GM20000 (cell line): ENCODE measurements around the gene SMARCD1.
A peak's percentile ranks its signal among the peaks of the same experiment; 100 is the strongest.

Experiments
- DNase-seq: peaks from one replicate; pipeline ENCODE4 v3.0.0; 2012; ENCODE audit warnings: low spot score
- TF ChIP-seq, protein P1 (sequence below): IDR thresholded peaks from 2 replicates; pipeline ENCODE4 v1.5.1; 2012; ENCODE audit warnings: mild to moderate bottlenecking, control low read depth; ENCODE audit errors: extremely low read depth, missing control alignments

Gene SMARCD1

DNA sequence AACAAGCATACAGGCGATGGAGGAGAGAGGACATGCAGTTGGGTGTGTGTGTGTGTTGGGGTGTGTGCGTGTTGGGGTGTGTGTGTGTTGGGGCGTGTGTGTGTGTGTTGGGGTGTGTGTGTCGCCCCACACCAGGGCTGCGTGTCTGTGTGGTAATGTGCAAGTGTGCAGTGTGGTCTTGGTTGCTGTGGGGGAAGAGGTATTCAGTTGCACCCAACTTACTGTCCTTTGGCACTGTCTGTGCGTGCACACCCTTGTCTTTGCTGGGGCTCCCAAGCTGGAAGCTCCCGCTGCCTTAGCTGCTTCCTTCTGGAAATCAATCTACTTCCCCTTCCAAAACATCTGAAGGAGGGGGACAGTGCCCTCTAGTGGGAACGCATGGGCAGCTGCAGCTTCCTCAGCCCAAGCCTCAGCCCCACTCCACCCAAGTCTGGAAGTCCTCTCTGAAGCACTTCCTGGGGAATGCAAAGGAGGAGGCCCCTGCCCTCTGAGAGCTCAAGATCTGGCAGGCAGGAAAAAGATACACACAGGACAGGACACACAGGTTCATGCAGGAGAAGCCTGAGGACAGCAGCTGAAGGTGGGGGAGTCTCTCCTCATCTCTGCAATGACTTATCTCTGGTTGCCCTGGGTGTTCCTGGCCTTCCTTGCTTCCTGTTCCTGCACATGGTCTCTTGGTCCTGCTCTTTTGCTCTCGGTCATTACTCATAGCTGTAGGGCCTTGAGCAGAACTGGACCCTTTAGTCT, 14.7 kb upstream of the SMARCD1 start:
- peak; percentile 69 for DNase-seq
- TF ChIP-seq, protein P1, sequence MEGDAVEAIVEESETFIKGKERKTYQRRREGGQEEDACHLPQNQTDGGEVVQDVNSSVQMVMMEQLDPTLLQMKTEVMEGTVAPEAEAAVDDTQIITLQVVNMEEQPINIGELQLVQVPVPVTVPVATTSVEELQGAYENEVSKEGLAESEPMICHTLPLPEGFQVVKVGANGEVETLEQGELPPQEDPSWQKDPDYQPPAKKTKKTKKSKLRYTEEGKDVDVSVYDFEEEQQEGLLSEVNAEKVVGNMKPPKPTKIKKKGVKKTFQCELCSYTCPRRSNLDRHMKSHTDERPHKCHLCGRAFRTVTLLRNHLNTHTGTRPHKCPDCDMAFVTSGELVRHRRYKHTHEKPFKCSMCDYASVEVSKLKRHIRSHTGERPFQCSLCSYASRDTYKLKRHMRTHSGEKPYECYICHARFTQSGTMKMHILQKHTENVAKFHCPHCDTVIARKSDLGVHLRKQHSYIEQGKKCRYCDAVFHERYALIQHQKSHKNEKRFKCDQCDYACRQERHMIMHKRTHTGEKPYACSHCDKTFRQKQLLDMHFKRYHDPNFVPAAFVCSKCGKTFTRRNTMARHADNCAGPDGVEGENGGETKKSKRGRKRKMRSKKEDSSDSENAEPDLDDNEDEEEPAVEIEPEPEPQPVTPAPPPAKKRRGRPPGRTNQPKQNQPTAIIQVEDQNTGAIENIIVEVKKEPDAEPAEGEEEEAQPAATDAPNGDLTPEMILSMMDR, result peak; percentile 92

DNA sequence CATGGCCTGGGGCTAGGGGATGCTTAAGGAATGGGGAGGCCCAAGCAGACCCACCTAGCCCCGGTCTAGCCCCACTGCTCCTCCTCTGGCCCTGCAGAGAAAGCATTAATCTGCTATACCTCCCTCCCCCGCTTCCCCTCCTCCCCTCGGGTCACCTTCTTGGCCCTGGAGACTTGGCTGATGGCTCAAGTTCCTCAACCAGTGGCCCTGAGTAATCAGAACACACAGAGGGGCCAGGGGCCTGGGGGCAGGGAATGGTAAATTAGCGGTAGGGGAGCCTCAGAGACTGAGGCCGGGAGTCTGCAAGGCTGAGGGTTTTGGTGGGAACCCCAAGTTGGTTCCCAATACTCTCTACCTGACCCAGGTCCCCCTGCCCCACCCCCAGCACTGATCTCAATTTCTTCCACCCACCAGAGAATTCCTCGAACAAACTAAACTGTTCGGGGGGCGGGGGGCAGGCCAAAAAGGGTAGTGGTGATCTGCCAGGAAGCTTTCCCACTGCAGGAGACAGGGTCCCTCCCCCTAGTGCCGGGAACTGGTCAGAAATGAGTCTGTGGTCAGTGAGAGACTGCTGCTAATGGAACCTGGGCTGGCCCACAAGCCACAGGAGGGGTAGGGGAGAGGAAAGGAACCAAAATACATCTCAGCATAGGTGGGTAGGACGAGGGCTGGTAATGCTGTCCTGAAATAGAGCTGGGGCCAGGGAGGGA, 12.8 kb upstream of the SMARCD1 start:
- no peak for DNase-seq
- TF ChIP-seq, protein P1, result no peak

DNA sequence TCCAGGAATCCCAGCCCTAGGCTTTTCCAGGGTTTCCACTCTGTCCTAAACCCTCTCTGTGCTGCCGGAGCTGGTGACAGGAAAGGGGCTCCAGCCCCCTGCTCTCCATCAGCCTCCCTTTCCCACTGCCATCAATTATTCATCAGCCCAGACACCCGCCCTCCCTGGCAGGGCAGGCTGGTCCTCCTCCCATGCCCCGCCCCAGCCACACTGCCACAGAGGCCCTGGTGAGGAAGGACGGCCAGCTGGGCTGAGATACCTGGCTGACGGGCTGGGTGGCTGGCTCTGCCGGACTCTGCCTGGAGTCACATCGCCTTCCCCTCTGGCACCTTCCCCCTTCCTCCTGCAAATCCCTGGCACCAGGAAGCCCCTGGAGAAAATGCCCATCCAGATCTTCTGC, 11.9 kb upstream of the SMARCD1 start:
- TF ChIP-seq, protein P1, result no peak
- no peak for DNase-seq

DNA sequence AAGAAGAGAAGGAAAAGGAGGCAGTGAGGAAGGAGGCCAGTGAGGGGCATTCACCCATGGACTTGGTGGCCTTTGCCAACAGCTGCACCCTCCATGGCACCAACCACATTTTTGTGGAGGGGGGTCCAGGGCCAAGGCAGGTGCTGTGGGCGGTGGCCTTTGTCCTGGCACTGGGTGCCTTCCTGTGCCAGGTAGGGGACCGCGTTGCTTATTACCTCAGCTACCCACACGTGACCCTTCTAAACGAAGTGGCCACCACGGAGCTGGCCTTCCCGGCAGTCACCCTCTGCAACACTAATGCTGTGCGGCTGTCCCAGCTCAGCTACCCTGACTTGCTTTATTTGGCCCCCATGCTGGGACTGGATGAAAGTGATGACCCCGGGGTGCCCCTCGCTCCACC, 11.4 kb upstream of the SMARCD1 start:
- DNase-seq, result no peak
- TF ChIP-seq, protein P1, result no peak

DNA sequence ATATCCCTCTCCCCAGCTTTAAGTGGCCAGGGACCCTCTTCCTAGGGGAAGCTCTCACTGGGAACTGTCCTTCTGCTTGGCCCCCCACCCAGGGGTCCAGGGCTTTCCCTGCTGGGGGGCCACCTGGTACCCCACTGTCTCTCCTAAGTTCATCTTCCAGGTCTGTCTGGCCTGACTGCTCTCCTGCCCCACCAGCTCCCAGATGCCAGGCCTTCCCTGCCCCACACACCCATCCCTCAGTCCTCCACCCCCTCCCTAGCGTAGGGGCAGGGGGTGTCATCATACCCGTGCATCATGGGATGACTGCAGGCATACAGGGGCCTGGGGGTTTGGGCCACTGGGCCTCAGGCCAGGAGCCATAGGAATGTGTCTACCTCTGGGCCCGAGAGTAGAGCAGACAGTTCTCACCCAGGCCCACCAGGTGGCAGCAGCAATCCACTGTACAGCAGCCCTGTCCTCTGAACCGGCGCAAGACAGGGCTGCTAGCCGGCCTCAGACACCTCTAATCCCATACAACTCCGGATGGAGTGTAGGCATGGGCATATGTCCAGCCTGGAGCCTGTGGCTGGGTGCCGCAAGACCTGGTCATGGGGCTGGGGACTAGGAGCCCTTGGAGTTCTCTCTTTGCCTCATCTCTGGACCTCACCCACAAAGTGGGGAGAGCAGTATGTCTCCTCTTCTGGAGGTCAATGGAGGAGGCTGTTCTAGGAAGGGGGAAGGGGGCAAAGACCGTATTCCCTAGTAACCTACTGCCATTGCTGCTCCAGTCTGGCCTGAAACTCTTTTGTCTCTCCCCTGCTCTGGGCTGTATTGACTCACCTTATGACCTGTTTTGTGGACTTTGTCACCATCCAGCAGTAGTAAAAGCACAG, 10.0 kb upstream of the SMARCD1 start:
- TF ChIP-seq, protein P1, result peak; percentile 93
- DNase-seq, result peak; percentile 89

DNA sequence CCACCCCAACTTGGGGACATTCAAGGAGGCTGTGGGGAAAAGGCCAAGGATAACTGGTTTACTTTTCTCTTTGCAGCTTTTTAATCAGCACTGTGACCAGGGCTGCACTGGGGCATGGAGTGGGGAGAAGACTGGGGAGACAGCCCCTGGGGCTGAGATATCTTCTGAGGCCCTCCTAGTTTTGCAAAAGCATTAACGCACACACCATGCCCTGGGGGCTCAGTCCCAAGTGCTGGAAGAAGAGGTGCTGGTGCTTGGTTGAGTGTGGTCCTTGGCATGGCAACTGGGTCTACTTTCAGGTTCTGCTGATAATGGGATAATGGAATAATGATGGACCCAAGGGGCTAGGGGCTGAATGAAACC, 9.4 kb upstream of the SMARCD1 start:
- DNase-seq, result no peak
- TF ChIP-seq, protein P1, result no peak
